H1 (cell line): ENCODE measurements around the gene SLX4IP. TPM values are rescaled to one million over a fixed set of nuclear protein-coding genes. Genes with fewer than 3 reads are reported as not detected.

Source experiments
- CTCF ChIA-PET: fragments of 300-600 bp; sonication (Branson Sonifier 250); formaldehyde crosslinking; loops from one replicate; lab custom pipeline; 2021; ENCODE audit not compliant: partially characterized antibody; lab: Charles Lee
- POLR2A ChIA-PET: fragments of 300-600 bp; sonication (Branson Sonifier 250); formaldehyde crosslinking; loops from one replicate; lab custom pipeline; 2021; ENCODE audit warnings: inconsistent platforms; ENCODE audit not compliant: partially characterized antibody; lab: Charles Lee
- DNase-seq, 2 experiments: peaks; one replicate each; pipeline versions ENCODE4 v3.0.0 to v3.0.0-alpha.2; 2010 to 2022; ENCODE audit warnings: low spot score in 2 of 2, low read depth in 1 of 2, mixed read lengths in 1 of 2
- FAIRE-seq: peaks from 2 replicates; lab custom pipeline; 2011; peaks lifted over from hg19 to GRCh38; lab: Jason Lieb, UNC
- H2AFZ ChIP-seq: 2 replicates; pipeline ENCODE4 v1.8.1; 2012; ENCODE audit warnings: low read length, inconsistent platforms
- H2AK5ac ChIP-seq: 2 replicates; pipeline ENCODE4 v1.6.1; 2013; ENCODE audit warnings: low read depth, low read length
- H2BK120ac ChIP-seq: replicated peaks from 2 replicates; pipeline ENCODE3; 2013; ENCODE audit warnings: low read depth, low read length, inconsistent platforms
- H2BK12ac ChIP-seq: 2 replicates; pipeline ENCODE4 v1.6.1; 2013; ENCODE audit warnings: low read depth, low read length
- H2BK15ac ChIP-seq: 2 replicates; pipeline ENCODE4 v1.6.1; 2013; ENCODE audit warnings: low read length
- H2BK20ac ChIP-seq: 2 replicates; pipeline ENCODE4 v1.6.1; 2013; ENCODE audit warnings: low read length
- H2BK5ac ChIP-seq: 2 replicates; pipeline ENCODE4 v1.6.1; 2013; ENCODE audit warnings: low read depth, low read length
- H3K14ac ChIP-seq: 2 replicates; pipeline ENCODE4 v1.6.1; 2013; ENCODE audit warnings: inconsistent platforms; ENCODE audit not compliant: insufficient read length
- H3K18ac ChIP-seq: 2 replicates; pipeline ENCODE4 v1.6.1; 2013; ENCODE audit warnings: low read length; ENCODE audit errors: extremely low read depth
- H3K23ac ChIP-seq: 2 replicates; pipeline ENCODE4 v1.6.1; 2013; ENCODE audit warnings: inconsistent platforms; ENCODE audit not compliant: insufficient read length
- H3K23me2 ChIP-seq: 2 replicates; pipeline ENCODE4 v1.6.1; 2013; ENCODE audit warnings: low read depth, low read length
- H3K27ac ChIP-seq: 2 replicates; pipeline ENCODE4 v1.6.1; 2011; ENCODE audit warnings: low read depth, low read length, inconsistent platforms
- H3K27me3 ChIP-seq, 4 experiments: replicated peaks in 1 of 4; 1 replicate in 1 of 4; 2 replicates in 3 of 4; pipeline versions ENCODE4 v1.6.1 to v1.8.1; 2011 to 2013; ENCODE audit warnings: low read length in 3 of 4, mild to moderate bottlenecking in 3 of 4, inconsistent platforms in 2 of 4, mixed read lengths in 2 of 4, moderate library complexity in 1 of 4; ENCODE audit not compliant: control insufficient read depth in 3 of 4, insufficient read depth in 3 of 4; ENCODE audit errors: extremely low read depth in 1 of 4
- H3K36me3 ChIP-seq, 4 experiments: 2 replicates each; pipeline versions ENCODE4 v1.6.1 to v1.8.1; 2011 to 2013; ENCODE audit warnings: mild to moderate bottlenecking in 4 of 4, low read length in 3 of 4, moderate library complexity in 2 of 4, control low read depth in 1 of 4, inconsistent platforms in 1 of 4; ENCODE audit not compliant: insufficient read depth in 4 of 4, control insufficient read depth in 2 of 4
- H3K4ac ChIP-seq: replicated peaks from 2 replicates; pipeline ENCODE3; 2013; ENCODE audit warnings: low read length, low read depth, mixed read lengths, inconsistent platforms; ENCODE audit not compliant: insufficient read length
- H3K4me1 ChIP-seq, 4 experiments: replicated peaks in 1 of 4; 1 replicate in 1 of 4; 2 replicates in 3 of 4; pipeline versions ENCODE4 v1.6.1 to v1.8.1; 2011 to 2013; ENCODE audit warnings: low read length in 3 of 4, inconsistent platforms in 2 of 4, mixed read lengths in 1 of 4; ENCODE audit not compliant: insufficient read depth in 4 of 4, control insufficient read depth in 3 of 4
- H3K4me2 ChIP-seq, 2 experiments: 2 replicates each; pipeline versions ENCODE4 v1.6.1 to v1.8.1; 2011 to 2013; ENCODE audit warnings: low read depth in 2 of 2, low read length in 2 of 2, control low read depth in 1 of 2, inconsistent platforms in 1 of 2, mild to moderate bottlenecking in 1 of 2; ENCODE audit not compliant: insufficient read depth in 1 of 2
- H3K4me3 ChIP-seq, 4 experiments: fragments of 200-600, 300-600 bp in 1 of 4; sonication (generic), shearing (Covaris generic), sonication (Bioruptor Twin) in 1 of 4; 2 replicates each; pipeline versions ENCODE4 v1.5.1 to v1.8.1; 2011 to 2016; ENCODE audit warnings: low read length in 4 of 4, low read depth in 3 of 4, control low read depth in 2 of 4, inconsistent platforms in 2 of 4, mild to moderate bottlenecking in 2 of 4, mixed read lengths in 1 of 4, moderate library complexity in 1 of 4; ENCODE audit not compliant: insufficient read depth in 2 of 4; ENCODE audit errors: extremely low read depth in 1 of 4
- H3K56ac ChIP-seq: replicated peaks from 2 replicates; pipeline ENCODE3; 2013; ENCODE audit warnings: low read depth, mild to moderate bottlenecking, mixed read lengths, low read length, inconsistent platforms; ENCODE audit not compliant: insufficient read length
- H3K79me1 ChIP-seq: 2 replicates; pipeline ENCODE4 v1.6.1; 2013; ENCODE audit warnings: low read depth, low read length, control low read depth
- H3K79me2 ChIP-seq, 2 experiments: 2 replicates each; pipeline versions ENCODE4 v1.6.1 to v1.8.1; 2012 to 2013; ENCODE audit warnings: low read length in 2 of 2, mild to moderate bottlenecking in 2 of 2, inconsistent platforms in 1 of 2; ENCODE audit not compliant: insufficient read depth in 2 of 2, control insufficient read depth in 1 of 2
- H3K9ac ChIP-seq, 4 experiments: replicated peaks in 1 of 4; 1 replicate in 1 of 4; 2 replicates in 3 of 4; pipeline versions ENCODE4 v1.6.1 to v1.8.1; 2011 to 2013; ENCODE audit warnings: low read depth in 3 of 4, low read length in 3 of 4, control low read depth in 2 of 4, mild to moderate bottlenecking in 2 of 4, moderate library complexity in 2 of 4, inconsistent platforms in 1 of 4; ENCODE audit errors: extremely low read depth in 1 of 4
- H3K9me3 ChIP-seq, 2 experiments: 2 replicates each; pipeline versions ENCODE4 v1.6.1 to v1.8.1; 2012 to 2013; ENCODE audit warnings: mild to moderate bottlenecking in 2 of 2, moderate library complexity in 2 of 2, control low read depth in 1 of 2, inconsistent platforms in 1 of 2, low read depth in 1 of 2, low read length in 1 of 2, mixed read lengths in 1 of 2; ENCODE audit not compliant: insufficient read depth in 2 of 2
- H4K20me1 ChIP-seq, 2 experiments: replicated peaks in 1 of 2; 2 replicates each; pipeline versions ENCODE3 to v1.8.1; 2011 to 2013; ENCODE audit warnings: inconsistent platforms in 2 of 2, low read length in 2 of 2, mild to moderate bottlenecking in 1 of 2; ENCODE audit not compliant: insufficient read depth in 2 of 2, control insufficient read depth in 1 of 2
- H4K5ac ChIP-seq: 2 replicates; pipeline ENCODE4 v1.6.1; 2013; ENCODE audit warnings: low read length, low read depth, mixed read lengths, inconsistent platforms; ENCODE audit not compliant: insufficient read length
- H4K8ac ChIP-seq: 2 replicates; pipeline ENCODE4 v1.8.0; 2013; ENCODE audit warnings: mild to moderate bottlenecking, moderate library complexity, low read length, inconsistent platforms; ENCODE audit not compliant: insufficient read depth; ENCODE audit errors: extremely low read depth
- H4K91ac ChIP-seq: replicated peaks from 2 replicates; pipeline ENCODE3; 2013; ENCODE audit warnings: low read length, mixed read lengths, inconsistent platforms; ENCODE audit not compliant: insufficient read length
- CTCF ChIP-seq, 3 experiments: IDR thresholded peaks; 1 replicate in 2 of 3; 2 replicates in 1 of 3; pipeline versions ENCODE4 v1.5.1 to v1.6.1; 2011; ENCODE audit warnings: low read length in 3 of 3, mild to moderate bottlenecking in 3 of 3, inconsistent platforms in 2 of 3, low read depth in 1 of 3, moderate library complexity in 1 of 3; ENCODE audit not compliant: insufficient read depth in 1 of 3; ENCODE audit errors: control extremely low read depth in 1 of 3
- EZH2 ChIP-seq: fragments of 200-600 bp; sonication (generic); IDR thresholded peaks from 2 replicates; pipeline ENCODE4 v1.7.1; 2012; ENCODE audit warnings: low read depth, mild to moderate bottlenecking, moderate library complexity, low read length, inconsistent platforms; ENCODE audit not compliant: severe bottlenecking
- KDM5A ChIP-seq: fragments of 200-600 bp; IDR thresholded peaks from 2 replicates; pipeline ENCODE4 v1.7.1; 2012; ENCODE audit warnings: mild to moderate bottlenecking, low read length, inconsistent platforms, mixed read lengths
- NANOG ChIP-seq: IDR thresholded peaks from 2 replicates; pipeline ENCODE4 v1.6.1; 2011; ENCODE audit warnings: low read length, low read depth, mild to moderate bottlenecking, inconsistent platforms; ENCODE audit not compliant: insufficient read depth, poor library complexity, severe bottlenecking
- POU5F1 ChIP-seq: IDR thresholded peaks from 2 replicates; pipeline ENCODE4 v1.6.1; 2011; ENCODE audit warnings: low read depth, mild to moderate bottlenecking, low read length, moderate library complexity
- SP4 ChIP-seq: IDR thresholded peaks from 2 replicates; pipeline ENCODE4 v1.6.1; 2012; ENCODE audit warnings: low read length, inconsistent platforms
- WGBS, 2 experiments: shearing (Covaris generic) in 1 of 2; methylation state at CpG; one replicate each; pipeline versions ENCODE4 v1.1.6 to v1.1.7; 2013 to 2015; ENCODE audit warnings: low lambda C conversion rate in 2 of 2, mixed read lengths in 2 of 2, inconsistent platforms in 1 of 2, low coverage in 1 of 2, missing lambda C conversion rate in 1 of 2; ENCODE audit not compliant: insufficient replicate concordance in 2 of 2, insufficient coverage in 1 of 2, insufficient read length in 1 of 2; ENCODE audit errors: extremely low coverage in 1 of 2, missing lambda C conversion rate in 1 of 2; 5-methylcytosine and 5-hydroxymethylcytosine counted together
- polyA plus RNA-seq, 7 experiments: library from polyadenylated mRNA; depleted of rRNA in 3 of 7; stranded (reverse) in 5 of 7; unstranded in 2 of 7; fragments of >200 nt in 5 of 7; fragments of 200-250 nt in 2 of 7; gene quantifications; 1 replicate in 5 of 7; 2 replicates in 1 of 7; 4 replicates in 1 of 7; pipeline versions ENCODE4 v1.2.1 to v1.2.3, GENCODE V29; 2011 to 2013; ENCODE audit warnings: missing spikeins in 2 of 7, mixed read lengths in 2 of 7
- total RNA-seq: library from RNA; stranded (reverse); fragmentation: NEBNext Ultra II Directional; extraction: Animal tissue kit (Norgen Biotek cat#: 25700); gene quantifications from 2 replicates; pipeline ENCODE4 v1.2.1, GENCODE V29; 2021

The SLX4IP gene
- total and polyA plus RNA-seq, 2 of the 8 experiments (the other 6 are each of a cell fraction or from before 2014, with no cell fraction given) = 2.4 to 8.7 TPM

DNA sequence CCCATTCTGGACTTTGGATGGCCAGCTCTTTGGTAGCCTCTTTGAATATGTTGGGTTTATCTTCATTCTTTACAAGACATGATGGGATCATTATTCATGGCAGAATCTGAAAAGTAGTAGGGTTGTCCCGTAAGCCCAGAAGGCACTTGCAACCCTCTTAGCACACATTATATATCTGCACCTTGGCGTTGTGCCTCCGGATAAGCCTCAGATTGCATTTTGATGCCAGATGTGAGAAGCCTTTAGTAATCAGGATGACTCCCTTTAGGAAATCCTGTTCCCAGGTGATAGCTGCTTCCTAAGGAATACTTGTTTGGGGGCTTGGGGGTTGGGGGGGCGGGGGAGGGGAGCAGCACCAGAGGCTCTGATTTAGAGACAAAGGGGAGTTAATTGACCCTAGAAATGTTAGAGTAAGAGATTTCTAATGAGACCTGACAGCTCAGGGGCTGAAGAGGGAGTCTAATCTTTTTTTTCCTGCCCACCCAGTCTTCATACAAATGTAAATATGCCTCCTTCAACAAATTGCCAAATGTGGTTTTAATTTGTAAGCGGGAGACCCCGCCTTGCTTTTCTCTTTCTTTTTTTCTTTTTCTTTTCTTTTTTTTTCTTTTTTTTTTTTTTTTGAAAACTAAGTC is 183.6 kb downstream of the SLX4IP start:
- POLR2A ChIA-PET = interaction anchor here (1.0 kb wide), 1 partner anchor 19 kb away, joined by 3 read pairs; no protein-coding TSS in a partner anchor
- CTCF ChIA-PET = interaction anchor here (1.4 kb wide), 1 partner anchor 21 kb away, joined by 4 read pairs; no protein-coding TSS in a partner anchor
- WGBS, 2 experiments = 44% methylated on average over 5 of the region's 6 CpGs; no CpG with 5 or more reads in 1 of the 2 experiments

More for the DNA sequence above, 183.6 kb downstream of the SLX4IP start:
- H2AK5ac ChIP-seq = no peak overlapping the region
- H3K23me2 ChIP-seq = no peaks in the 10 kb centered on the region
- DNase-seq = no peak
- H3K56ac ChIP-seq = no peak overlapping the region
- H3K4ac ChIP-seq = no peak overlapping the region
- H2BK120ac ChIP-seq = no peak overlapping the region
- TF ChIP-seq SP4 (no peak), KDM5A (no peak), POU5F1 (no peak), CTCF (IDR thresholded peaks at IDR 0.05; ENCODE audit: control extremely low read depth in 1 of 3, insufficient read depth in 1 of 3, low read depth in 1 of 3, low read length in 3 of 3) (no peak), EZH2 (no peak), NANOG (no peak)
- H2BK15ac ChIP-seq = no peak overlapping the region
- H2BK12ac ChIP-seq = no peak overlapping the region; the same call in 1 of the 2 replicates
- H4K91ac ChIP-seq = no peak overlapping the region
- H3K27ac ChIP-seq = no peak overlapping the region
- no peaks in the 10 kb centered on the region for H3K9me3 ChIP-seq
- FAIRE-seq = no peak
- no peaks in the 10 kb centered on the region; a peak in 1 of 4 replicates for H3K79me2 ChIP-seq
- H4K20me1 ChIP-seq = no peaks in the 10 kb centered on the region
- H3K9ac ChIP-seq = no peak overlapping the region
- H3K4me1 ChIP-seq = peaks cover 3 to 10% (median 9%) of the 10 kb centered on the region in 4 experiments; a peak in 6 of 7 replicates
- H3K27me3 ChIP-seq = no peaks in the 10 kb centered on the region; a peak in 1 of 7 replicates
- no peak overlapping the region for H2BK5ac ChIP-seq
- H2AFZ ChIP-seq = no peak overlapping the region
- peak overlapping the region; percentile 50 to 52 for H3K4me2 ChIP-seq
- no peak overlapping the region for H2BK20ac ChIP-seq
- H3K36me3 ChIP-seq = no peaks in the 10 kb centered on the region; a peak in 1 of 8 replicates
- H4K8ac ChIP-seq = no peak overlapping the region
- peak overlapping the region in 1 of 4 experiments; percentile 30; a peak in 1 of 8 replicates for H3K4me3 ChIP-seq
- H3K18ac ChIP-seq = peak overlapping the region; percentile 24; the same call in 1 of the 2 replicates
- no peaks in the 10 kb centered on the region; the same call in 1 of the 2 replicates for H3K79me1 ChIP-seq
- H3K14ac ChIP-seq = no peak overlapping the region
- no peak overlapping the region for H4K5ac ChIP-seq
- no peak overlapping the region for H3K23ac ChIP-seq
